Testis (tissue), 3 donors: ENCODE measurements around the gene TLN1. TPM values are rescaled to one million over a fixed set of nuclear protein-coding genes. Genes with fewer than 3 reads are reported as not detected.

ENCODE experiments used
- DNase-seq: peaks from one replicate; pipeline ENCODE4 v3.0.0-alpha.2; 2019
- H3K27ac ChIP-seq, 2 donors: fragments of 200-600 bp; sonication (generic); one replicate each; pipeline ENCODE4 v1.5.1; 2019
- H3K27me3 ChIP-seq: fragments of 200-600 bp; sonication (generic); one replicate; pipeline ENCODE4 v1.5.1; 2019
- H3K36me3 ChIP-seq: fragments of 200-600 bp; sonication (generic); one replicate; pipeline ENCODE4 v1.5.1; 2017; ENCODE audit warnings: low read depth; ENCODE audit errors: missing control alignments
- H3K4me1 ChIP-seq: fragments of 200-600 bp; sonication (generic); one replicate; pipeline ENCODE4 v1.5.1; 2019
- H3K4me3 ChIP-seq, 2 donors: fragments of 200-600 bp; sonication (generic); one replicate each; pipeline ENCODE4 v1.5.1; 2017 to 2019
- H3K9me3 ChIP-seq: fragments of 200-600 bp; sonication (generic); one replicate; pipeline ENCODE4 v1.5.1; 2017
- POLR2A ChIP-seq: fragments of 450-650 bp; IDR thresholded peaks from one replicate; pipeline ENCODE4 v1.6.1; 2017; ENCODE audit warnings: antibody characterized with exemption, mild to moderate bottlenecking, moderate library complexity
- WGBS, 2 donors: methylation state at CpG; one replicate each; pipeline ENCODE4 v1.1.5; 2018; 5-methylcytosine and 5-hydroxymethylcytosine counted together
- intact Hi-C: fragments of 100-400 bp; cut with DNase I; formaldehyde crosslinking; loops from one replicate; pipeline ENCODE4 v1.15.1; 2023; ENCODE audit warnings: low total_unique reads
- polyA plus RNA-seq: library from polyadenylated mRNA; stranded (reverse); fragments of 350-450 nt; fragmentation: Illumina TruSeq; extraction: RNeasy Lipid Tissue Mini Kit (QIAGEN cat#74804); gene quantifications from one replicate; pipeline ENCODE4 v1.2.3, GENCODE V29; 2014; ENCODE audit warnings: low read depth, low replicate concordance; ENCODE audit not compliant: insufficient read depth
- total RNA-seq, 2 donors: library from RNA; depleted of rRNA; stranded (reverse); fragments of >200 nt; gene quantifications; one replicate each; pipeline ENCODE4 v1.2.3, GENCODE V29; 2016
- TF ChIP-seq, protein P1 (sequence below), 3 experiments: fragments of 450-650 bp in 2 of 3; fragments of 200-600 bp in 1 of 3; sonication (generic) in 1 of 3; IDR thresholded peaks; one replicate each; pipeline ENCODE4 v1.5.1; 2016 to 2019; ENCODE audit warnings: antibody characterized with exemption in 3 of 3, mild to moderate bottlenecking in 2 of 3, moderate library complexity in 1 of 3

TLN1 gene
- total and polyA plus RNA-seq, 3 donors from 2014 or later: 134 to 201 (median 171) TPM

DNA sequence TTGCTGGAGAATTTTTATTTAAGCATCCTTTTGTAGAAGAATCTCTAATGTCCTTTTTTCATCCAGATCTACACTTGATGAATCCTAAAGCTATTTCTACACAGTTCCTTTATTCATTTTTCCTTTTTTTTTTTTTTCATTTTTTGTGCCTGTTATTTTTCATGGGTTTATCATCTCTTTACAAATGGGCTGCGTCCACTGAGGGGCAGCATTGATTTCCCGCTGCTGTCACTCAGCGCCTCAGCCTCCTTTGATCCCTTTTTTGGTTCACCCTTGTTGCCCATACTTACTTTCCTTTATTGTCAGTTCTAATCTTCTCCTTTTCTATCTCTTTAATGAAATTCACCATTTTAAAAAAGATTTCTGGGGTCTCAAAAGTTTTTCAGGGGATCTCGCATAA, 27.8 kb upstream of the TLN1 start:
- Histone ChIP-seq H3K4me3 (no peak overlapping the region), H3K36me3 (no peaks in the 10 kb centered on the region), H3K4me1 (peaks cover 11% of the 10 kb centered on the region), H3K9me3 (no peaks in the 10 kb centered on the region), H3K27ac (no peak overlapping the region), H3K27me3 (no peaks in the 10 kb centered on the region)
- 91 to 97% methylated on average over 4 of the region's 4 CpGs for WGBS, 2 donors
- TF ChIP-seq, protein P1, sequence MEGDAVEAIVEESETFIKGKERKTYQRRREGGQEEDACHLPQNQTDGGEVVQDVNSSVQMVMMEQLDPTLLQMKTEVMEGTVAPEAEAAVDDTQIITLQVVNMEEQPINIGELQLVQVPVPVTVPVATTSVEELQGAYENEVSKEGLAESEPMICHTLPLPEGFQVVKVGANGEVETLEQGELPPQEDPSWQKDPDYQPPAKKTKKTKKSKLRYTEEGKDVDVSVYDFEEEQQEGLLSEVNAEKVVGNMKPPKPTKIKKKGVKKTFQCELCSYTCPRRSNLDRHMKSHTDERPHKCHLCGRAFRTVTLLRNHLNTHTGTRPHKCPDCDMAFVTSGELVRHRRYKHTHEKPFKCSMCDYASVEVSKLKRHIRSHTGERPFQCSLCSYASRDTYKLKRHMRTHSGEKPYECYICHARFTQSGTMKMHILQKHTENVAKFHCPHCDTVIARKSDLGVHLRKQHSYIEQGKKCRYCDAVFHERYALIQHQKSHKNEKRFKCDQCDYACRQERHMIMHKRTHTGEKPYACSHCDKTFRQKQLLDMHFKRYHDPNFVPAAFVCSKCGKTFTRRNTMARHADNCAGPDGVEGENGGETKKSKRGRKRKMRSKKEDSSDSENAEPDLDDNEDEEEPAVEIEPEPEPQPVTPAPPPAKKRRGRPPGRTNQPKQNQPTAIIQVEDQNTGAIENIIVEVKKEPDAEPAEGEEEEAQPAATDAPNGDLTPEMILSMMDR (IDR thresholded peaks at IDR 0.05): no peak
- TF ChIP-seq POLR2A: no peak
- intact Hi-C loops: no loop called here
- DNase-seq: no peak

DNA sequence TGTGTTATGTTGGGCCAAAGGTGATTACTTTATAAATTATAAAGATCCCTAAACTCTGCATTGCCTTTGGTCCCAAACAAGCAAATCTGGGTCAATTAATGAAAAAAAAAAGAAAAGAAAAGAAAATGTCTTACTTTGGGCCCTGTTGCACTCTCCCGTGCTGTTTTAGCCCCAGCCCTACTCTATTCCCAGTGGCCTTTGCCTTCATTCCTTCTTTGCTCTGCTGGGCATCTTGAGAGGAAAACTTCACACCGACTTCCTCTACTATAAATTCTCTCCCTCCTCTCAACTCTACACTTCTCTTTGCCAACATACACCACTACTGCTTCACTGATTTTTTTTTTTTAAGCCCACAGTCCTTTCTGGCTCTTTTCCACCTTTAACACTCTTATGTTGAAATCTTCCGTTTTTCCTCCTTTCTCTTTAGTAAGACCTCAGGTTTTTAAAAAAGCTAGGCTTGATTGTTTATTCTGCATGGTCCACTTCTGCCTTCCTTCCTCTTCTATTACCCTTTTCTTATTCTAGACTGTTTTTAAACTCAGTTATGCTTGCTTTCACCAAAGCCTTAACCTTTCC, 26.6 kb upstream of the TLN1 start:
- no peak overlapping the region for H3K27ac ChIP-seq
- no peak for DNase-seq
- intact Hi-C loops: no loop called here
- no peak overlapping the region for H3K4me3 ChIP-seq
- H3K27me3 ChIP-seq: no peaks in the 10 kb centered on the region
- H3K36me3 ChIP-seq: no peaks in the 10 kb centered on the region
- no peak for TF ChIP-seq POLR2A
- TF ChIP-seq, protein P1 (IDR thresholded peaks at IDR 0.05): no peak
- WGBS, 2 donors: 48 to 59% methylated on average over 3 of the region's 3 CpGs
- H3K4me1 ChIP-seq: peaks cover 11% of the 10 kb centered on the region
- H3K9me3 ChIP-seq: no peaks in the 10 kb centered on the region

DNA sequence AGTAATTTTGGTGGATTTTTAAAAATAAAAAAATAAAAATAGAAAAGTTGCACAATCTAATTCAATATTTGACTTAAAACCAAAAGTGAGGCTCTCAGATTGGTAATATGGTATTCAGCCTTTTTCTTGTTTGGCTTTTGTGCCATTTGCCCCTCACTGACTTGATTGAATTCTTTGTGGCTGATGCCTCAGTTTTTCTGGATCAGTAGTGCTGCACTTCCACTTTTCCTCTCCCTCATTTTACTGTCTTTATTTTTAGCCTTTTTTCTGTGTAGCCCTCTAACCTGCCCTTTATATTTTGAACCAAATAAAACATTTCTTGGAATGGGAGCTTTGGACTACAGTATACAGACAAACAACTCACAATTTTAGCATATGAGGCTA, 25.9 kb upstream of the TLN1 start:
- Histone ChIP-seq H3K4me1 (peaks cover 11% of the 10 kb centered on the region), H3K27ac (no peak overlapping the region), H3K9me3 (no peaks in the 10 kb centered on the region), H3K27me3 (no peaks in the 10 kb centered on the region), H3K36me3 (no peaks in the 10 kb centered on the region), H3K4me3 (no peak overlapping the region)
- no peak for TF ChIP-seq POLR2A
- TF ChIP-seq, protein P1 (IDR thresholded peaks at IDR 0.05): no peak
- intact Hi-C loops: no loop called here
- no peak for DNase-seq

DNA sequence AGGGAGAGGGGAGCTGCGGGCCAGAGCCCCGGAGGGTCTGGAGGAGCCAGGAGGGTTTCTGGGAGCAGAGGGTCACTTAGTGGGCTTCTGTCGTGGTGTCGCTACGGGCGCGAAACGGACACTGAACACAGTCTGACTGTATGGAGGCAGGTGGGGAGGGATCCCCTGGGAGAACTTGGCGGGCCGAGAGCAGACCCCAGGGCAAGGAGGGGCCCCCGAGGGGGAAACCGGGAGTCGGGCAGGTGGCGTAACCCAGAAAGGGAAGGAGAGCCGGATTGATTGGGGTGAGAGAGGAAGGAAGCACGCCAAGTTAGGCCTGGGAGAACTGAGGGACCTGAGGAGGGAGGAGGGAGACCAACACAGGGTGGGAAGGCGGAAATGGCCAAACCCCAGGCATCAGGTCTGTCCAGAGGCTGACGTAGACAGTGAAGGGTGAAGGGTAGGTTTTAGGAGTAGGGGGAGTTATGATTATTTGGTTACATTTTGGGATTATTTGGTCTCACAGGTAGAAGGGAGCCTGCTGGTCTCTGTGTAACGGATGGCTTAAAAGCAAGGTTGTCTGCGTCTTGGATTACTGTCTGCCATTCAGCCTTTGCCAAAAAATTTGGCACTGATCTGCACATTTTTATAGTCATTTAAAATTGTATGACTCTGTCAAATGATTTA, 25.4 kb upstream of the TLN1 start:
- no peak for TF ChIP-seq POLR2A
- TF ChIP-seq, protein P1 (IDR thresholded peaks at IDR 0.05): no peak
- DNase-seq: no peak
- Histone ChIP-seq H3K4me3 (peak overlapping the region; percentile 40 to 60), H3K9me3 (no peaks in the 10 kb centered on the region), H3K4me1 (peaks cover 11% of the 10 kb centered on the region), H3K36me3 (no peaks in the 10 kb centered on the region), H3K27me3 (no peaks in the 10 kb centered on the region), H3K27ac (peak overlapping the region in 1 of 2 donors; percentile 47)
- intact Hi-C loops: no loop called here
- 3 to 4% methylated on average over 12 to 20 of the region's 20 CpGs for WGBS, 2 donors
